ENCODE measurements around the gene DGCR2. TPM values are rescaled to one million over a fixed set of nuclear protein-coding genes. Genes with fewer than 3 reads are reported as not detected.

Gene DGCR2
- total RNA-seq, 1 donor from 2014 or later: 64.4 TPM

DNA sequence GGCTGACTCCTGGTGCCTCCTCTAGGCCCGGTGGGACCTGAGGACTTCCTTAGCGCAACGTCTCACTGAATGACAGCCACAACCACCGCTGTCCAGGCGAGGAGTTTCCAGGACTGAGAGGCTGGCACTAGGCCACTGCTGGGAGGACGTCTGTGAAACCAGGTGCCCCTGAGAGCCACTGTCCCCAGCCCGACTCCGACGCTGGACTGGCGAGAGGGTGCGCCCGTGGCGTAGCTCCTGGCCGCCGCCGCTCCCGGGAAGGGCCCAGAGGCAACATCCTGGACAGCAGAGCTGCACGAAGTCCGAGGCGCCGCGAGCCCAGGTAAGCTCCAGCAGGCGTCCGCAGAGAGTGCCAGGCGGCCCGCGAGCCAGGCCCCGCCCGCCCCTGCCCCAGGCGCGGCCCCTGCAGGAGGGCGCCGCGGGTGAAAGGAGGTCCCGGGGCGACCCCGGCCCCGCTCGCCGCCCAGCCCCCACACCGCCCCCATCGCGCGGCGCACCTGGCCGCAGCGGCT lies 525 bp downstream of the DGCR2 start:
- DNase-seq (ENCODE audit: extremely low spot score, unreplicated experiment): no peak
- Mint-ChIP-seq H3K27ac (ENCODE audit: unreplicated experiment) (peak overlapping the region; percentile 45), H3K4me3 (ENCODE audit: unreplicated experiment) (peak overlapping the region; percentile 82), H3K27me3 (ENCODE audit: unreplicated experiment) (no peaks in the 10 kb centered on the region), H3K4me1 (ENCODE audit: unreplicated experiment) (peaks cover 33% of the 10 kb centered on the region), H3K36me3 (ENCODE audit: unreplicated experiment) (no peaks in the 10 kb centered on the region), H3K9me3 (ENCODE audit: unreplicated experiment) (no peaks in the 10 kb centered on the region)
- TF ChIP-seq CTCF (IDR thresholded peaks at IDR 0.05): no peak

- Mint-ChIP-seq H3K27ac (ENCODE audit: unreplicated experiment) (peak overlapping the region; percentile 45), H3K4me3 (ENCODE audit: unreplicated experiment) (peak overlapping the region; percentile 82), H3K36me3 (ENCODE audit: unreplicated experiment) (no peaks in the 10 kb centered on the region), H3K27me3 (ENCODE audit: unreplicated experiment) (no peaks in the 10 kb centered on the region), H3K9me3 (ENCODE audit: unreplicated experiment) (no peaks in the 10 kb centered on the region), H3K4me1 (ENCODE audit: unreplicated experiment) (peaks cover 33% of the 10 kb centered on the region)
- no peak for TF ChIP-seq CTCF (IDR thresholded peaks at IDR 0.05)
- no peak for DNase-seq (ENCODE audit: extremely low spot score, unreplicated experiment)
Measured at GRCh38 chr22:19120829-19121630, 1.2 kb downstream of the DGCR2 start.

- no peaks in the 10 kb centered on the region for H3K9me3 Mint-ChIP-seq (ENCODE audit: unreplicated experiment)
- H3K27me3 Mint-ChIP-seq (ENCODE audit: unreplicated experiment): no peaks in the 10 kb centered on the region
- peaks cover 33% of the 10 kb centered on the region for H3K4me1 Mint-ChIP-seq (ENCODE audit: unreplicated experiment)
- DNase-seq (ENCODE audit: extremely low spot score, unreplicated experiment): no peak
- H3K4me3 Mint-ChIP-seq (ENCODE audit: unreplicated experiment): peak overlapping the region; percentile 35
- no peak for TF ChIP-seq CTCF (IDR thresholded peaks at IDR 0.05)
- no peaks in the 10 kb centered on the region for H3K36me3 Mint-ChIP-seq (ENCODE audit: unreplicated experiment)
- H3K27ac Mint-ChIP-seq (ENCODE audit: unreplicated experiment): no peak overlapping the region
Measured at GRCh38 chr22:19119949-19120348, 2.3 kb downstream of the DGCR2 start.

DNA sequence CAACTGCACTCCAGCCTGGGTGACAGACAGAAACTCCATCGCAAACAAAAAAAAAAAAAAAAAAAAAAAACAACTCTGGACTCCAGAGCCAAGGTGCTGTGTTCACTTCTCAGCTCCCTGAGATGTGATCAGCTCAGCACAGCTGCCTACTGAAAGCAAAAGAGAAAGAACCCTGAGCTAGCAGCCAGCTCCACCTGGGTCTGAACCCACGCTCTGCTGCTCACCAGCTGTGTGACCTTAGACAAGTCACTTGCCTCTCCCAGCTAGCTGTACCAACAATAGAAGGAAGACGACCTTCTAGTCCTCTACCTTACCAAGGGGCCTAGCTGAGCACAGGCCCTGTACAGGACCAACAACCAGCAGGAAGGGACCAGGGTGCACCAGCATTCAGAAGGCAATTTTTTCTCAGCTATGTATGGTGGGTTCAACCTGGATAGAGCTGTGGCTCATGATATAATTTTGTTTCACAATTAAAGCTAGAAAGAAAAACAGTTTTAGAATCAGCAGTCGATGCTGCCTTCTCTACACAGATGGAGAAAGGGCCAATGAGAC lies 3.8 kb downstream of the DGCR2 start:
- H3K4me1 Mint-ChIP-seq (ENCODE audit: unreplicated experiment): peaks cover 33% of the 10 kb centered on the region
- no peaks in the 10 kb centered on the region for H3K27me3 Mint-ChIP-seq (ENCODE audit: unreplicated experiment)
- DNase-seq (ENCODE audit: extremely low spot score, unreplicated experiment): no peak
- H3K9me3 Mint-ChIP-seq (ENCODE audit: unreplicated experiment): no peaks in the 10 kb centered on the region
- TF ChIP-seq CTCF (IDR thresholded peaks at IDR 0.05): no peak
- no peaks in the 10 kb centered on the region for H3K36me3 Mint-ChIP-seq (ENCODE audit: unreplicated experiment)
- H3K27ac Mint-ChIP-seq (ENCODE audit: unreplicated experiment): no peak overlapping the region
- no peak overlapping the region for H3K4me3 Mint-ChIP-seq (ENCODE audit: unreplicated experiment)

GRCh38 chr22:19117111-19117512 lies 5.1 kb downstream of the DGCR2 start:
- Mint-ChIP-seq H3K9me3 (ENCODE audit: unreplicated experiment) (no peaks in the 10 kb centered on the region), H3K27ac (ENCODE audit: unreplicated experiment) (no peak overlapping the region), H3K4me1 (ENCODE audit: unreplicated experiment) (peaks cover 27% of the 10 kb centered on the region)

More at GRCh38 chr22:19117111-19117512, 5.1 kb downstream of the DGCR2 start:
- no peak for TF ChIP-seq CTCF (IDR thresholded peaks at IDR 0.05)
- no peak overlapping the region for H3K4me3 Mint-ChIP-seq (ENCODE audit: unreplicated experiment)
- no peaks in the 10 kb centered on the region for H3K27me3 Mint-ChIP-seq (ENCODE audit: unreplicated experiment)
- DNase-seq (ENCODE audit: extremely low spot score, unreplicated experiment): no peak
- H3K36me3 Mint-ChIP-seq (ENCODE audit: unreplicated experiment): no peaks in the 10 kb centered on the region
